Measurements from ENCODE around the gene KRT8.
"Not testable (repeated sequence)": the region's sequence is repeated elsewhere in the genome, so short reads cannot be mapped to it uniquely, and the experiment has no call there.

Gene KRT8

DNA sequence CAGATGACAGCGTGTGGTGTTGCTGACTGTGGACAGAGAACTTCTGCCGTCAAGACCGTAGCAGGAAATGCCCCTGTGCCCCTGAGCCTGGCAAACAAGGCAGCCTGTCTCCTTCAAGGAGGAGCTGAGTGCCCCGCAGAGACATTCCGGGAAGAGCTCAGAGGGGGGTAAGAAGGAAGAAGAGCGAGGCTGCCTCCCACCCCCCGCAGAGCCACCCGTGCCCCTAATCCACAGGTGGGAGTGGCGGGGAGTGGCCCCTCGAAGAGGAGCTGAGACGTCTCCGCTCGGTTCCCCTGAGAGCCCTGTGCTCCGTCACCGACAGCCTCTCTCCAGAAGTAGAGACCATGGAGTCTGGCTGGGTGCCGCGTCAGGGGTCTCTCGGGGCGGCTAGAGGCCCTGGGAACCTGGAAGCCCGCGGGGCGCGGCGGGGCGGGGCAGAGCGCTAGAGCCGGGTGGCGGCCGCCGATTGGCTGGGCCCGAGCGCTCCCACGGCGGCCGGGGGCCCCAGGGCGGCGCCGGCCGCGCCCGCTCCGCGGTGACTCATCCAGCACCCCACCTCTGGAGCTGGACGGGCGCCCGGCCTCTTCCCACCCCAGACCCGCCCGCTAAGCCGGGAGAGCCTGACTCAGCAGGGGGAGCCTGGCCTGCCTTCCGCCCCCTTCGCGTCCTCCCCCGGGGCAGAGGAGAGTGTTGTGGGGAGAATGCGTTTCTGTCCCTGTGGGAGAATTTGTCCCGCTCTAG is 30.9 kb downstream of the KRT8 start:
- DNase-seq, result peak; percentile 79

GRCh38 chr12:52873513-52873831 is 31.4 kb downstream of the KRT8 start:
- DNase-seq, result no peak

DNA sequence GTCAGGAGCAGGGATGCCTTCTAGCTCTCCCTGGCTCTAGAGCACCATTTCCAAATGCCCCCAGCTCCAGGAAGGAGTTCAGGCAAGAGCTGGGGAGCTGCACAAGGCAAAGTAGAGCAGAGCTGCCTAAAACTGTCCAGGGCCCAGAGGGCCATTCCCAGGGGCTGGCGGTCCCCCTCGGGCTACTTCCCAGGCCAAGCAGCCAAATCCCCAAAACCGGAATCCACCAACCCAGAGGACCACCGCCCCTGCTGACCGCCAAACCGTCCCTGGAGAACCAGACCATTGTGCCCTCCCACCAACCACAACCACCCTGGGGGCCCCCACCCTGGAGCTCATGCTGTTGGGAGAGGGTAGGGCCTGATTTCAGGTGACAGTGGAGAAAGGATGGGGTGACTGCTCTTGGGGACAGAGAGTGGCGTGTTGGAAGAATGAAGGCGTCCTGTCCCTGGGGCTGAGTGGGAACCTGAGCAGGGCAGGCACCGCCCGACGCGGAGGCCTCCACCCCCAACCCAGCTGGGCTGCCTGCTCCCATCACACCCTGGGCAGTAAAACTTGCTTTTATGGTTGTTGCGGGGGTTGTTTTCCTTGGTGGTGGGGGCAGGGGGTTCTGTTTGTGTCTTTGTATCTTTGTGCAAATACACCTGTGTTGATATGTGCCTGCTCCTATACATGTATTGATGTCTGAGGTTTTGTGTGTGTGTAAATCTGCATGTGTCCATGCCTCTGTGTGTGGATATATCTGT is 32.1 kb downstream of the KRT8 start:
- no peak for DNase-seq

- DNase-seq, result peak; percentile 53
Measured at GRCh38 chr12:52871291-52872039, 33.4 kb downstream of the KRT8 start.

DNA sequence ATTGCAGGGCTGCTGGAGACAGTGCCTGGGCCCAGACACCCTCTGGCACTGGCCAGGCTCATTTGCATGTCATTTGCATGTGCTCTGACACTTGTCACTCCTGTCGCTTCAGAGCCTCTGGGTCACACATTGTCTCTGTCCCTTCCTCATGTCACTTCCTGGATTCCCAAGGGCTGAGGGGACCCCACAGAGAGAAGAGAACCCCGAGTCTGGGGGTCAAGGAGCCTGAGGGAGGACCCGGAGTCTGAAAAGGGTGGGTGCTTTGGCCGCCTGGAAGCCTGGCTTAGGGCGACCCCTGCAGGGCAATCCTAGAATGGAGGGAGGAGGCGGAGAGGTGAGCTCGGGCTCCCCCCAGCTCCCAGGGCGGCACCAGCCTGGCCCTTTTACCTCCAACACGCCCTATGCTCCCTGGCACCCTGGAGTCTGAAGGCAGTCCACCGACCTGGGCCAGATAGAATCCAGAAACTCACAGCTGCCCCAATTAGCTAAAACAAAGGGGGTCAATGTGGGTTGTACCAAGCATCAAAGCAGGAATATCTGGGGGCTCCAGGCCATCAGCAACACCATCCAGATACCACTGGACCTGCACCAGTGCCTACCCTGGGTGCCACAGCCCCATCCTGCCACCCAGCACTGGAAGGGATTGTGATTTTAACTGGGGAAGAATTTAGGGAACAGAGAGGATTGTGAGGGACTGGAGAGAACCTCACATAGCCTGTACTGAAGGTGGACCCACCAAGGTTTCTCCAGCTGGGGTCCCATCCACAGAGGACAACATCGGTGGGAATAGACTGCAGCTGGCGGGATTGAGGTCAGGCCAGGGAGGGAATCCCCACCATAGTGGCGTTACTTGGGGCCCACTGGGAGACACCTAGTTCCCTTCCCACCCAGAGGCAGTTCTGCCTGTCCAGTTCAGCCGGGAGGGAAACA is 34.2 kb downstream of the KRT8 start:
- DNase-seq, result peak; percentile 66

- peak; percentile 59 for DNase-seq
Measured at GRCh38 chr12:52867642-52868041, 37.2 kb downstream of the KRT8 start.

DNA sequence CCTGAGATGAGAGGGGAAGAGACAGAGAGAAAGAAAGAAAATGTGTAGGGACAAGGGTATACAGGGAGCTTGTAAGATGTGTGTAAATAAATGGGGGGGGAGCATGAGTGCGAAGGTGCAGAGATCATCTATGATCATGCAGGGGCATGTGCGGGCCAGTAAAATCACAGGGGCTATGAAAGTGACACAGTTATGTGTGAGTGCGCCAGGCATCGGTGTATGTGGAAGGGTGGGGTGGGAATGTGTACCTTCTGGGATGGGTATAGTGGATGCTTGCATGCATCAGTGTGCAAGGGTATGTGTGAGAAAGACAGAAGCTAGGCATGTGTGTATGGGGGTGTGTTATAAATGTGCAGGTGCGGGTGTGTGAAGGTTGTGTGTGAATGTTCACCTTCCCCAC is 37.7 kb downstream of the KRT8 start:
- no peak for DNase-seq

DNA sequence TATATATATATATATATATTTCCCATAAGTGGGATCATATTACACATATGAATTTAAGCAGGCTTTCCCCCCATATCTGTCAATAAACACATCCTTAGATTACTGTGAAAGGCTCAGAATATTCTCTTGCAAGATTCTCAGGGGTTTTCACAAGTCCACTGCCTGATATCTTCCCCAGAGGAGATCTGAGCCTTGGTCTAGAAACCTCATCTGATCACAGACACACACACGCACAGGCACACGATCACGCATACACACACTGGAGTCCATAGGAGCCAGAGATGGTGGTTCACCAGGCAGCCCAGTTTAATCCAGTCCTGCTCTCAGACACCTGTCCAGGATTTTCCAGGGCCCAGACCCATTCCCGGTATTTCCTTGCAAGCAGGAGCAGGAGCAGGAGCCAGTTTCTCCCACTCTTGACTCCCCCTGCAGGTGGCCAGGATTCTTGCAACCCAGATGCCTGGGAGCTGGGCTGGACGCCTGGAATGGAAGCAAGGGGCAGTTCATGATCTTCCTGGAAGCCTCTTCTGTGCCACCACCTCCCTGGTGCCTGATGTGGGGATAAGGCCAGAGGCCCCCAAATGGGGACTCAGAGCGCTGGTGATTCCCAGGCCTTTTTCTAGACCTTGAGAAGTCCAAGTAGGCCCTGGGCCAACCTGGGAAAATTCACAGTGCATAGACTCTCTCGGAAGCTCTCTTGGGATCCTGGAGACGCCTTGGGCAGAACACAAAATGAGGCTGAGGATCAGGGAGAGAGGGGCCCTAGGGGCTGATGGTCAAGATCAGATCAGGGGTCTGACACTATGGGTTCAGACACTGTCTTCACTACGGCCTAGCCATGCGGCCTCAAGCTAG is 39.6 kb downstream of the KRT8 start:
- DNase-seq, result no peak

DNA sequence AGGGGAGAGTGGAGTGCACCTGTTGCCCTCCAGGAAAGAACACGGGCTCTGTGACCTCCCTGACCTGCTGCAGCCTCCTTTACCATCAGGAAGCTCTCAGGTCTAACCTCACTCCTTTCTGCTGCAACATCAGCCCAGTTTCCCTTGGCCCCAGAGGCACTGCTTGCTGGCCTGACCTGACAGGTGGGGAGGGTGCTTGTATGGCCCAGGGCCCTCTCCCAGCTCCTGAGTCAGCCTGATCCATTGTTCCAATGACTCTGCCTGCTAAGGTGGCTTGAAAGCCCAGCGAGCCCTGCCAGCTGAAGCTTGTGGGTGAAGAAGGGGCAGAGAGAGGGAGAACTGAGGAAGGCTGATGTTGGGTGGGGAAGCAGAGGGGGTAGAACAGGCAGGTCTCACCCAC is 42.9 kb downstream of the KRT8 start:
- DNase-seq, result no peak

DNA sequence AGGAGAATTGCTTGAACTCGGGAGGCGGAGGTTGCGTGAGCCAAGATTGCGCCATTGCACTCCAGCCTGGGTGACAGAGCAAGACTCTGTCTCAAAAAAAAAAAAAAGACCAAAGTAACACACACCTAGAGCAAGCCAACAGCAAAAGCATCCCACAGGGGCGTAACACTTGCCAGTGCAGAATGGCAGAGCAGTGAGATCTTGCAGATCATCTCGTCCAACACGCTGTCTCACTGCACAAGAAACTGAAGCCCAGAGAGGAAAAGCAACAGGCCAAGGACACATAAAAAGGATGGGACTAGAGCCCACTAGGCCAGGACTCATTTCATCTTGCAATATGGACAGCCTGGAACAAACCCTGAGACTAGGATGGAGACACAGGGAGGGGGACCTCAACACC is 43.4 kb downstream of the KRT8 start:
- DNase-seq, result no peak

GRCh38 chr12:52860102-52860823 is 44.6 kb downstream of the KRT8 start:
- DNase-seq, result no peak

DNA sequence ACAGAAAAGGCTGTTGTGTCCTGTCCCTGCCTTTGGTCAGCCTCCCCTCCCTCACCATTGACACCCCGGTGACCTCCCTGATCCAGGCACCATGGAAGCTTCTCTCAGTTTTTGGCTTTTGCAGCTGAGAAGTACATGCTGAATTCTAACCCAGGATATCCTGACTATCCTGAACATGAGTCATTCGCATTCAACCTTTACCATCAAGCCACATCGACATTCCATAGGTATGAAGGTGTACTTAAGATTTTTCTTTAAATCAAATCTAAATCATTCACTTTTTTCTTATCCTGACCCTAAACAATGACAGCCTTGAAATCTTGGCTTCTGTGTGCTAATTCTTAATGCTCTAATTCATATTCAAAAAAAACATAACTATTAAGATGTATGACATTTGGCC is 47.4 kb downstream of the KRT8 start:
- DNase-seq, result no peak

DNA sequence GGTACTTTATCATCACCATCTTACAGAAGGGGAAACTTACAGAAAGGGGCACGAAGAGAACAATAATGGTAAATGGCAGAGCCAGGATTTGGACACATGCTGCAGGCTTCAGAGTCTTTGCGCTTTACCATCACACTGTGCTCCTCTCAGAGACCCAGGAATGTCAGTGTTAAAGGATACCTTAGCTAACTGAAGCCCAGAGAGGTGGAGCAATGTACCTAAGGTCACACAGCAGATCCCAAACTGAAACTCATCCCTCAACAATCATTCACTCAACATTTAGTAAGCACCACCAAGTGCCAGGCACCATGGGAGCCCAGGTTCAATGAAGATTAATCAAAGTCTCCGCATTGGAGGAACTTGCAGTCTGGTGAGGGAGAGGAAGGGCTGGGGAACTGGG is 48.1 kb downstream of the KRT8 start:
- DNase-seq, result no peak

DNA sequence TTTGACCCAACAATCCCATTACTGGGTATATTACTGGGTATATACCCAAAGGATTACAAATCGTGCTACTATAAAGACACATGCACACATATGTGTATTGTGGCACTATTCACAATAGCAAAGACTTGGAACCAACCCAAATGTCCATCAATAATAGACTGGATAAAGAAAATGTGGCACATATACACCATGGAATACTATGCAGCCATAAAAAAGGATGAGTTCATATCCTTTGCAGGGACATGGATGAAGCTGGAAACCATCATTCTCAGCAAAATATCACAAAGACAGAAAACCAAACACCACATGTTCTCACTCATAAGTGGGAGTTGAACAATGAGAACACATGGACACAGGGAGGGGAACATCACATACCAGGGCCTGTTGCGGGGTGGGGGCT is 48.8 kb downstream of the KRT8 start:
- DNase-seq, result not testable (repeated sequence)

DNA sequence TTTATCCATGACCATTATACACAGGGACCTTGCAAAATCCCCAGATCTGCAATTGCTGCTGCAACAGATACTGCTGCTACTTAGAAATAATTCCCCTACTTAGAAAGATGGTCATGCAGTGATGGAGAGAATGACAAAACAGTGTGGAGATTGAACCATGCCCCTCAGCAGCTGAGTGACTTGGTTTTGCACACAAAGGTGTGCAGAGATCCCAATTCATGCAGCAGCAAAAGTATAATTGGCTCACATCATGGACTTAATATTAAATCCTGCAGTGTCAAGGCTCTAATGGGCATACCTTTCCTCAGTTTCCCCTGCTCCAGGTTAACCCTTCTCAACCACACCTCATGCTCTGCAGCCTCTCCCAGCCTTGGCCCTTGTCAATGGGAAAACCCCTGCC is 53.1 kb downstream of the KRT8 start:
- no peak for DNase-seq

DNA sequence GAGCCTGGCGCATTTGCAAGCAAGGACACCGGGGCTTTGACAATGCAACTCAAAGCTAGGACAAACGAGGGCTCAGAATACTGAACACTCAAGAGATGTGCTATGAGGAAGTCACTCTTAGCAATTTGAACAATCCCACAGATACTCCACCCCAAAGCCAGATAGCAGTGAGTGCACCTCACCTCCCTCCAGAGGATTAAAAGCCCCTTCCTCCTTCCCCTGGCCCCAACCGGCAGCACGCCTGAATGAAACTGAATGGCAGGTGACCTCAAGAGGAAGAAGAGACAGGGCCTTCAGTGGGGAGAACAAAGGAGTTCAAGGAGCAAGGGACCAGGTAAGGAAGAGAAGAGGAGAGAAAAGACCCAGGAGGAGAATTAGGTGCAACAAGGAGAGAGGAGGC is 54.2 kb downstream of the KRT8 start:
- DNase-seq, result no peak

DNA sequence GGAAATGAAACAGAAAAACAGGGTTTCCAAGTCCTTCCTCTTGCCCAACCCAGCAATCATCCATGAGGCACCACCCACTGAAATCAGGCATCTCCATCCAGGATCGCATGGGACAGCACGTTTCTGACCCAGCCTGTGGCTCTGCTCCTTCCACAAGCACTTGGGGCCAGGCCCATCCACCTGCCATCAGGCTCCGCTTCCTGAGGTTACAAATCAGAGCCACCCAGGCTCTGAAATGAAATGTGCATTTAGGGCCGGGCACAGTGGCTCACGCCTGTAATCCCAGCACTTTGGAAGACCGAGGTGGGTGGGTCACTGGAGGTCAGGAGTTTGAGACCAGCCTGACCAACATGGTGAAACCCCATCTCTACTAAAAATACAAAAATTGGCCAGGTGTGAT is 55.4 kb downstream of the KRT8 start:
- no peak for DNase-seq

GRCh38 chr12:52848661-52849255 is 56.1 kb downstream of the KRT8 start, which contains the start of gene KRT78:
TSS of gene KRT78 (minus strand) at chr12:52848994. CDS start at chr12:52848930, 64 bp downstream.
- no peak for DNase-seq

GRCh38 chr12:52847335-52848102 is 57.4 kb downstream of the KRT8 start:
- no peak for DNase-seq

Data from CD4-positive, alpha-beta T cell treated with Interleukin-15 for 1 hour (primary cell).